Activated gamma-delta T cell treated with Interleukin-2 at 50 U/mL for 16 hours (primary cell): ENCODE results near the gene PSD2.

Source experiments
- DNase-seq: peaks from one replicate; pipeline ENCODE4 v3.0.0-alpha.2; 2020

Gene PSD2

GRCh38 chr5:139814191-139814601 lies 18.6 kb downstream of the PSD2 start:
- DNase-seq, result no peak

GRCh38 chr5:139814704-139815280 lies 19.2 kb downstream of the PSD2 start:
- DNase-seq, result no peak

- DNase-seq, result no peak
These were observed 21.0 kb downstream of the PSD2 start for GRCh38 chr5:139816566-139816965.

GRCh38 chr5:139817362-139817761 lies 21.8 kb downstream of the PSD2 start:
- DNase-seq, result no peak

GRCh38 chr5:139817970-139818369 lies 22.4 kb downstream of the PSD2 start:
- DNase-seq, result no peak

- DNase-seq, result no peak
These were observed 24.5 kb downstream of the PSD2 start for GRCh38 chr5:139820130-139820529.

GRCh38 chr5:139820606-139821005 lies 25.0 kb downstream of the PSD2 start:
- DNase-seq, result no peak

GRCh38 chr5:139821806-139822552 lies 26.4 kb downstream of the PSD2 start:
- no peak for DNase-seq

GRCh38 chr5:139822553-139823425 lies 27.2 kb downstream of the PSD2 start:
- no peak for DNase-seq

- DNase-seq, result no peak
These were observed 28.2 kb downstream of the PSD2 start for GRCh38 chr5:139823757-139824355.

- DNase-seq, result no peak
These were observed 30.1 kb downstream of the PSD2 start for GRCh38 chr5:139825690-139826089.

- no peak for DNase-seq
These were observed 32.7 kb downstream of the PSD2 start for GRCh38 chr5:139828207-139828895.

GRCh38 chr5:139829471-139829870 lies 33.9 kb downstream of the PSD2 start:
- no peak for DNase-seq

- no peak for DNase-seq
These were observed 36.0 kb downstream of the PSD2 start for GRCh38 chr5:139831624-139832023.

GRCh38 chr5:139833525-139833924 lies 37.9 kb downstream of the PSD2 start:
- no peak for DNase-seq

- DNase-seq, result no peak
These were observed 40.0 kb downstream of the PSD2 start for GRCh38 chr5:139835656-139836055.

- no peak for DNase-seq
These were observed 41.0 kb downstream of the PSD2 start for GRCh38 chr5:139836469-139837208.

- no peak for DNase-seq
These were observed 42.2 kb downstream of the PSD2 start for GRCh38 chr5:139837711-139838380.

GRCh38 chr5:139838381-139839197 lies 43.0 kb downstream of the PSD2 start:
- no peak for DNase-seq

GRCh38 chr5:139839232-139839815 lies 43.7 kb downstream of the PSD2 start:
- DNase-seq, result no peak
